Body of pancreas (tissue), 4 donors: ENCODE data around the gene VCAN.

Experiments
- CTCF ChIP-seq, 7 experiments: fragments of 450-650 bp in 4 of 7; fragments of 200-600 bp in 3 of 7; sonication (generic) in 3 of 7; IDR thresholded peaks; one replicate each; pipeline ENCODE4 v1.5.1; 2016 to 2019; ENCODE audit warnings: antibody characterized with exemption in 7 of 7
- POLR2A ChIP-seq, 3 donors: fragments of 450-650 bp; IDR thresholded peaks; one replicate each; pipeline ENCODE4 v1.6.1; 2016; ENCODE audit warnings: antibody characterized with exemption in 3 of 3, mild to moderate bottlenecking in 2 of 3

- TF ChIP-seq CTCF (IDR thresholded peaks at IDR 0.05) (no peak), POLR2A (IDR thresholded peaks at IDR 0.05) (no peak)
These were observed 72.4 kb downstream of the VCAN start for GRCh38 chr5:83543898-83544297.
